ENCODE results near the gene ZNF689.
"Not testable (repeated sequence)": the region's sequence is repeated elsewhere in the genome, so short reads cannot be mapped to it uniquely, and the experiment has no call there.

ZNF689 gene

GRCh38 chr16:30590869-30591268 lies 19.3 kb downstream of the ZNF689 start:
- not testable (repeated sequence) for DNase-seq

DNA sequence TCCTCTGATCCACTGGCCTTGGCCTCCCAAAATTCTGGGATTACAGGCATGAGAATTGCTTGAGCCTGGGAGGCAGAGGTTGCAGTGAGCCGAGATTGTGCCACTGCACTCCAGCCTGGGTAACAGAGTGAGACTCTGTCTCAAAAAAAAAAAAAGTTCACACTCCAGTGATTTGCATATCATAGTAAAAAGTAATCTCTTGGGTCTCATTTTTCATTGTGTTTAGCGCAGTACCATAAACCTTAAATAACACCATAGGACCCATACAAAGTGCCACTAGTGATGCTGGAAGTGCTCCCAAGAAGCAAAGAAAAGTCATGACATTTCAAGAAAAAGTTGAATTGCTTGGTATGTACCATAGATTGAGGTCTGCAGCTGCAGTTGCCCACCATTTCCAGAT lies 20.6 kb downstream of the ZNF689 start:
- DNase-seq: not testable (repeated sequence)

- DNase-seq: no peak
Measured at GRCh38 chr16:30588651-30589050, 21.5 kb downstream of the ZNF689 start.

DNA sequence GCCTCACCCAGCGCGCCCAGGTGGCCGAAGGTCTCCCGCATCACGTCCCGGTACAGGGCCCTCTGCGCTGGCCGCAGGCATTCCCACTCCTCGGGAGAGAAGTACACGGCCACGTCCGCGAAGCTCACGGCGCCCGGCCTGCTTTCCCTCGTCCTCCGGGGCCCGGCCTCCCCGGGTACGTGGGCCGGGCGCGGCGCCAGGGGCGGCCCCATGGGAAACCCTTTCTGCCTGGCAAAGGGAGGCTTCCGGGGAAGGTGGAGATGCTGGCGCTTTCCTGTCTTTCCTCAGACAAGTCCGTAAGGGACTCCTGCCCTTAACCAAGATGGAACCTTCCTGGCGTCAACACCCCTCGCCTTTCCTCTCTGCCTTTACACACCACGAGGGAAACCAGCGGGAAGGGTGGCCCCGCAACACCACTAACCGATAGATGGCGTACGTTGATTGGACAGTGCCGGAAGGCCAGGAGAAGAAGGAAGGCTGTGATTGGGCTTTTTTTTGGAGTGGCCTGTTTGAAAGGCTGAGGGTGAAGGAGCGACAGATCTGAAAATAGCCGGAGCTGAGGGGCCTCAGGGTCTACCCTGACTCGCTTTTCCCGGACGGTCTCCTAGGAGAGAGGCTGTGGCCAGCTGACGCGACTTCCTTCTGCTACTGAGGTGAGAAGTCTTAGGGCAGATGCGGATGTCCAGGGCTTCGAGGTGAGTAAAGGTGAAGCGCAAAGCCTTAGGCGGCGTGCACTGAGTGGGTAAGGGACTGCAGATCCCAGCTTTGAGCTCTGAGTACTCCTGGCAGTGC lies 24.6 kb downstream of the ZNF689 start, which contains the start of gene ZNF785:
Gene ZNF785 (minus strand): TSS at position 298 of the 792 bp plus-strand sequence. CDS start 86 bp downstream, at position 212.
- DNase-seq: no peak

DNA sequence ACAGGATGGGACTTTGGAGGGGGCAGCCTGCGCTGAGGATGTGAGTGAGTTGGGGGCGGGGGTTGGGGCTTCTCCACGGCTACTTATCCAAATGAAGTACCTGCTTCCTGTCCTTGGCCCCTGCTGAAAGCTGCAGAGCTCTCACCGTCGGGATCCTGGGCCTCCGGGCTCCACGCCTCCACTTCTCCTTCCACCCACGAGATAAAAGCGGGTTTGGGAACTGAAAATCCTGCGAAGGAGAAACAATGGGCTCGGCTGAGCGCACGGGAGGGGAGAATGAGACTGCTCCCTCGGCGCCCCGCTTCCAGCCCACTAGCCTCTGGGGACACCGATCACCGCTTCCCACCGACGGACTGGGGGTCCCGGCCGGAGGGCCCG lies 25.2 kb downstream of the ZNF689 start:
- no peak for DNase-seq

GRCh38 chr16:30582611-30583340 lies 27.4 kb downstream of the ZNF689 start:
- no peak for DNase-seq

DNA sequence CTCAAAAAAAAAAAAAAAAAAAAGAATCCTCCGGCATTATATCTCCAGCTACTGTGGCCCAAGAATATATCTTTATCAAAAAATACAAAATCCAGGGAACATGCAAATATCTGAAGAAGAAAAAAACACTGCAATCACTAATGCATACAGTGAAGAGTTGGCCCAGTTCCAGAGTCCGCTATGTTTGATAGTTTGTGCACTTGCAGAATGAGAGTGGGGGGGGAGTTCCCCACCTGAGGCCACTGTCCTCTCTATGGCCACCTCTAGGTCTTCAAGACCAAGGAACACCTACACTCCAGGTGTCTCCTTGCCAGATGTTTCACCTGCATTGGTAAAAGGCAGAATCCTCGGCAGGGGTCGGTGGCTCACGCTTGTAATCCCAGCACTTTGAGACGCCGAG lies 28.7 kb downstream of the ZNF689 start:
- no peak for DNase-seq

GRCh38 chr16:30574678-30575077 lies 35.5 kb downstream of the ZNF689 start:
- DNase-seq: no peak

DNA sequence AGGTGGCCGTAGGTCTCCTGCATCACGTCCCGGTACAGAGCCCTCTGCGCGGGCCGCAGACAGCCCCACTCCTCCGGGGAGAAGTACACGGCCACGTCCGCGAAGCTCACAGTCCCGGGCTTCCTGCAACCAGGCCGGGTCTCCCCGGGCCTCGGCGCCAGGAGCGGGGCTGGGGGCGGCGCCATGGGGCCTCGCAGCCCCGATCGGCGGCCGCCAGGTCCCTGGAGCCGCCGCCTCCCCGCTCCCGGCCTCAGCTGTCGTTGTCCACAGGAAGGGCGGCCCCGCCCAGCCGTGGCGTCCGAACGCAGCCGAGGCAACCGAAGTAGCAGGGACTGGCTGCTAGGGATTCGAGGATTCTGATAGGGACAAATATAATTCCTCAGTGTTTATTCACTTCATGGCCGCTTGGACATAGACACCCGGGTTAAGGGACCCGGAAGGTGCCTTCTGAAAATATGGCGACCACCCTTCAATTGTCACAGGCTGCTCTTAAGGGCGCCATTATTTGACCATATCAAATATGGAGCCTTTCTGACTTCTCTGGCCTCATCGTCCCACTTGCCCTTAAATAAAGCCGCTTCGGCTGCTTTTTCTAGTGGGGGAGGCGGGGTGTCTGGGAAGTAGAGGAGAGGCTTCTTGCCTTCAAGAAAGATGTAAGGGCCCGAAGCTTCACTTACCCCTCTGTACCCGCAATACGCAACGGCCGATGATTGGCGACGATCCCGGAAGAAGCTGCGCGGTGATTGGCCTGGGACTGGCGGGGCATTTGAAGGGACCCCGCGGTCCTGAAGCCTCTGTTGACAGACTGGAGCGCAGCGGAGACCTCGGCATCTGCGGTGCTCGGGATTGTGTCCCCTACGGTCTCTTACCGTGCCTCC lies 38.5 kb downstream of the ZNF689 start, which contains the start of gene ZNF688:
Gene ZNF688 (minus strand): TSS at position 270 of the 878 bp plus-strand sequence. CDS start 85 bp downstream, at position 185.
- DNase-seq: peak; percentile 67

DNA sequence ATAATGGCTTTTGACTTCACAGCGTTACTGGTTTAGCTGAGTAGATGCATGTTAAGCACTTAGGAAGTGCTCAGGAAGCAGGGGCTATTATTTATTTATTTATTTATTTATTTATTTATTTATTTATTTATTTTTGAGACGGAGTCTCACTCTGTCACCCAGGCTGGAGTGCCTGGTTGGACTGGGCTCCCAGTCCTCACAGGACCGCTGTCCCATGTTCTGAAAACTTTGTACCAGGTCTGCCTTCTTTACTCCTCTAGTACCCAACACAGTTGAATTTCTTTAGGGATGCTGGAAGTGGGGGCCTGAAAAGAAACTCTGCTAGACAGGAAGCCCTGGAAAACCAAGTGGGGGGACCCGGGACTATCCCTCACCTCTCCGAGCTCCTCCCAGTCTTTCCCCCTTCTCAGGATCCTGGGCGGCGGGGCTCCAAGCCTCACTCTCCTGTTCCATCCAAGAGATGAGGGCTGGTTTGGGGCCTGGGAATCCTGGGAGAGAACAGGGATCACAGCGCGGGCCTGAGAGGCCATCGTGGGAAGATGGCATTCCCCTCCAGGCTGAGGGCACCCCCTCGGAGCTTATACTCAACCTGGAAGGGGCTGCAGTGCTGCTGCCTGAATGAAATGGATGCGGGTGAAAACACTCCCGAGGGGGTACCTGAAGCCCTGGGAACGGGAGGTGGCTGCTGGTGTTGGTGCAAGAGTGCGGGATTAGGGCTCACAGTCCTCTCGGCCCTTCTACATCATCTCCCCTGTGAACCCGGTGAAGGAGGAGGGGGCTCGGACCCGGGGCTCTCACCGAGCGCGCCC lies 39.3 kb downstream of the ZNF689 start:
- DNase-seq: no peak

DNA sequence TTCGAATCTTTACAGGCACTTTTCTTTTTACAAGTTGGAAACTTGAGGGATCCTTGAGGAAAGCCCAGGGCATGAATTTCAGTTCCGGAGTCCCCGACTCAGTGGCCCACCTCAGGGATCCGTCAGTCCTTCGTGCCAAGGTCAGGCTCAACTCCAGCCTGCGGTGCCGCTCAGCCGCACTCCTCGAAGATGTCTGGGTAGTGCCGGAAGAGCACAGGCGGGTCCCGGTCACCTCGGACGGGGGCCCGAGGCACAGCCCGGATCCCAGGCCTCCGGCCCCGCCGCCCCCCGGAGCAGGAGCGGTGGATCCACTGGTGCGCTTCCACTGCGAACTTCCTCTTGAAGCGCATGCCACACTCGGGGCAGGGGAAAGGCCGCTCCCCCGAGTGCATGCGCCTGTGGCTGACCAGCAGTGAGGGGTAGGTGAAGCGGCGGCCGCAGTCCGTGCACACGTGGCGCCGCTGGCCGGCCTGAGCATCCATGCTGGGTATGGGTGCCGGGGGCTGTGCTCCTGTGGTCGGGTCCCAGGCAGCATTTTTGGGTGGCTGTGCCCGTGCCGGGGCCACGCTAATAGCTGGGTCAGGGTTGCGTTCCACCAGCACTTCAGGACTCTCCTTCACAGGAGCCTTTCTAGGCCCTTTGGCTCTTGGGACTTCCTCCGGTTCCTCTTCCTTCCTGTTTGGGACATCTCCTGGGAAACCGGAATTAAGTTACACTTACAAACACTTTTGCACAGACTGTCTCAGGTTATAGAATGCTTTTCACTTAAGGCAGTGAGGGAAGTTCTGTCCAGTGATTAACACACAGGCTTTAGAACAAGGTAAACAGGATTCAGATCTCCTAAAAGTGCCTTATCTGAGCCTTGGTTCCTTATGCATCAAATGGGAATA lies 40.2 kb downstream of the ZNF689 start:
- DNase-seq: no peak

DNA sequence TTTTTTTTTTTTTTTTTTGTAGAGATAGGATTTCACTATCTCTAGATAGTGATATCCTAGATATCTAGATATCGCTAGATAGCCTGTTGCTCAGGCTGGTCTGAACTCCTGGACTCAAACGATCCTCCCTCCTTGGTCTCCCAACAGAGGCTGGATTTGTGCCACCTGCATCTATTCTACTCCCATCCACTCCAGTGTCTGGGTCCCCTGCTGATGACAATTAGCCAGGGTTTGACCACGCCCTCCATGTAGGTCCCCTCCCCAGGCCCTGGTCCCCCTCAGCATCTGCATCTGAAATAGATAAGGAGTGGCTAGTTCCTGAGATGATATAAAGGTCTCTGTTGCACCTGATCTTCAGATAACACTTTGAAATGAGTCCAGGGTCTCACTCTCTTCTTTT lies 40.9 kb downstream of the ZNF689 start:
- no peak for DNase-seq

GRCh38 chr16:30567991-30568638 lies 42.1 kb downstream of the ZNF689 start:
- no peak for DNase-seq

- no peak for DNase-seq
Measured at GRCh38 chr16:30567160-30567990, 42.8 kb downstream of the ZNF689 start.

DNA sequence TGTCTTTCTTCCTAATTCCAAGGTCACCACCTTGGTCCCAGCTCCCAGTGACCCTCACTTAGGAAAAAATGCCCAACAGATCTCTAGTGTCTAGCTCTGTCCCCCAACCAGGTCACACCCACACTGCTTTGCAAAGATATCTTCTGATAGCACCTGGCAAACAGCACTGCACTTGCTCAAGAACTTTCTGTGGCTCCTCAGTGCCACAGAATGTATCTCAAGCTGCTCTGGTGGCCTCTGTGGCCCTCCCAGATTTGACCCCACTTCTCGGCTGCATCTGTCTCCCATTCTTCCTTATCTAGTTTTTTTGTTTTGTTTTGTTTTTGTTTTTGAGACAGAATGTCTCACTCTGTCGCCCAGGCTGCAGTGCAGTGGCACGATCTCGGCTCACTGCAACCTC lies 43.7 kb downstream of the ZNF689 start:
- DNase-seq: no peak

DNA sequence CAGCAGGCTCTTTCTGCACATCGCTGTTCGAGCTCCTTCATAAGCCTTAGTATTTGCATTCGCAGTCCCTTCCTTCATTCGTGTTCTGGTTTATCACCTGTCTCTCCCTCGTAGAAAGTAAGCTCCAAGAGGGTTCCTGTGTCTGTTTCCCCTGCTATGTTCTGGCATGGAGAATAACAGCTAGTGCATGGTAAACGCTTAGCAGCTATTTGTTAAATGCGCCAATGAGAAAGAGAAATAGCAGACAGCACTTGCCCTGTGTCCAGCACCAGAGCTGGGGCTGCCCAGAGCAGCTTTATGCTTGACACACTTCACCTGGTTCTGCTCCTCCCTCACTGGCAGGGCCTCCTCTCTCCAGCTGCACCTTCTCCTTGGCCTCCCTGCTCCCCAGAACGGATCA lies 44.2 kb downstream of the ZNF689 start:
- no peak for DNase-seq

- DNase-seq: no peak
Measured at GRCh38 chr16:30565526-30565925, 44.7 kb downstream of the ZNF689 start.

DNA sequence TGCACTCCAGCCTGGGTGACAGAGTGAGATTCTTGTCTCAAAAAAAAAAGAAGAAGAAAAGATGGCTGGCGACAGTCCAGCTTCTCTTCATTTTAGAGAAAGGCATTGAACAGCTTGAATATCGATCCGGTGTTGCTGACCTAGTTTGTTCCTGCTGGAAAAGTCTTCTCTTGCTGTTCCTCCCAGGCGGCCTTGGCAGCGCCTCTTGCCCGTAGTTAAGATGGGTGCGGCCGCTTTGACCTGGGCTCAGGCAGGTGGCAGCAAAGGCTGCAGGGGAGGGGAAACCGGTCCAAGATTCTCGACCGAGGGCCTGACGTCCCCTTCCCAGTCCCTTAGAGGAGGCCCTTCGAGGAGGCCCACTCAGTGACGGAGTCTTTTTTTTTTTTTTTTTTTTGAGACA lies 48.2 kb downstream of the ZNF689 start:
- no peak for DNase-seq

- DNase-seq: no peak
Measured at GRCh38 chr16:30561089-30561816, 48.9 kb downstream of the ZNF689 start.
